T-helper 22 cell (primary cell): ENCODE measurements around the gene WNK2.
"Not testable (repeated sequence)": the region's sequence is repeated elsewhere in the genome, so short reads cannot be mapped to it uniquely, and the experiment has no call there.

Experiments
- DNase-seq: peaks from one replicate; pipeline ENCODE4 v3.0.0-alpha.2; 2020; ENCODE audit warnings: low read depth

The WNK2 gene

DNA sequence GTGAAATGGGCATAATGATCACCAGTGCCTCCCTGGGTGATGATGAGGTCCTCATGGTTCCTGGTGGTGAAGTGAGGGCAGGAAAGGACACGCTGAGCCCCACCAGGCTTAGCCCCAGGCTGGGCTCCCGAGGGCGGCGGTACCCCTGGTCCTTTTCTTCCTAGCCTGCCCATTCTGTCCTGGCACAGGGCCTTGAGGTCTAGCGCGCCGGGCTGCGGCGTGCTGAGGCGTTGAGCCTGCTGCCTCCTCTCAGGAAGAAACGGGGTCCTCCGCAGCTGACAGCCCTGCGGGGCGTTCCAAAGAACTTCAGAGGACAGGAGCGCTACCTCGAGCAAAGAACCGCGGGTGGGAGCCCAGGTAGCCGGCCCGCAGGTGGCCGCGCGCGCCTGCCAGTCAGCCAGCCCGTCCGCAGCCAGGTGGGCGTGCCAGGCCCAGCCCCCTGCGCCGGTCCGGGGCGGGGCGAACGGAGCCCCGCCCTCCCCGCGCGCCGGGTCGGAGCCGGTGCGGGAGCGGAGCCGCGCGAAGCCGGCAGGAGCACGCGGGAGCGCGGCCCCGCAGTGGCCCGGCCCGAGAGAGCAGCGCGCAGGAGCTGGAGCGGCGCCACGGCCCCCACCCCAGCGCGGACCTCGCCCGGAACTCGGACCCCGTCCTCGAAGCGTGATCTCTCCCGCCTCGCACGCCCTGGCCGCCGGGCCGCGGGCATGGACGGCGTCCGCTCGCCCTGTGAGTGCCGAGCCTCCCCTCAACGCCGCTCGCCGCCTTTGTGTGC lies at the start of gene WNK2:
WNK2 (plus strand) TSS at position 477 of the 769 bp plus-strand sequence. CDS start 791 bp downstream, outside the sequence.
- peak; percentile 12 for DNase-seq

DNA sequence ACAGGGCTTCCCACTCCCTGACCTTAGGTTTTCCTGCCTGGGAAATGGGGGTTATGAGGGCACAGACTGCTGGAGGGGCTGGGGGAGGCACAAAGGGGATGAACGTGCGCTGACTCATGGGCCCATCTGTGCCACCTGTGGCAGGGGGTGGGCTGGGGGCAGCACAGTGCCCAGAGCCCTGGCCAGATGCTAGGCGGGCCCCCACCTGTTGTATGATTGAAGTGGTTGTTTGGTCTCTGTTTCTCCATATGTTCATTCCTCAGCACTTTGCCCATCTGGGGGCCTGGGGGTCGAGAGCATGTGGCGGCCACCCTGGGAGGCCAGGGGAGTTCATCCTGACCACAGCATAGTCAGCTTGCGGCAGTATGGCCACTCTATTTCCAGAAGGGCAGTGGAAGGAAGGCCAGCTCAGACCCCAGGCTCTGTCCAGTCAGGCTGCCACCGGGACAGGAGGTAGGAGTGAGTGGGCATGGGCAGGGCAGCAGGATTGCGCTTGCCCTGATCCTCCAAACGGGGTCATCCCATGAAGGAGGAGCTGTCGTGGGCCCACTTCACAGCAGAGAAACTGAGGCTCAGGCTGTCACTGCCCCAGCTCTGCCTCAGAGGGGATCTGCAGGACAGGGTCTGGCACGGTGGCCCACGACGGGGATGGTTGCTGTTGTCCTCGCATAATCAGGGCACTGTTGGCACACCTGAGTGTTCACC lies 49.0 kb upstream of the WNK2 start:
- no peak for DNase-seq

DNA sequence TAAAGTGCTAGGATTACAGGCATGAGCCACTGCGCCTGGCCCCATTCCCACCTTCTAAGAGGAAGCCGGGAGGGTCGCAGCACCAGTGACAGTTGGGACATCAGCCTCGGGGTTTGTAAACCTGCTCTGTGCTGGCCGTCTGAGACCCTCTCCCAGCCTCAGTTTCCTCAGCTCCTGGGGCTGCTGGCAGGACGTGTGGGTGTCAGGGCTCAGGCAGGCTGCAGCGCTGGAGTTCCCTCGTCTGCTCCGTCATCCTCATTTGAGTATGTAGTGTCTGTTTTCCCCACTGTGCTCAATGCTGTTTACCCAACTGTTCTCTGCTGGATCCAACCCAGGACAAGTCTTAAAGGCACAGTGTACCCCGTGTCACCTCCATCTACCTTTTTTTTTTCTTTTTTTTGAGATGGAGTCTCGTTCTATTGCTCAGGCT lies 47.9 kb upstream of the WNK2 start:
- no peak for DNase-seq

DNA sequence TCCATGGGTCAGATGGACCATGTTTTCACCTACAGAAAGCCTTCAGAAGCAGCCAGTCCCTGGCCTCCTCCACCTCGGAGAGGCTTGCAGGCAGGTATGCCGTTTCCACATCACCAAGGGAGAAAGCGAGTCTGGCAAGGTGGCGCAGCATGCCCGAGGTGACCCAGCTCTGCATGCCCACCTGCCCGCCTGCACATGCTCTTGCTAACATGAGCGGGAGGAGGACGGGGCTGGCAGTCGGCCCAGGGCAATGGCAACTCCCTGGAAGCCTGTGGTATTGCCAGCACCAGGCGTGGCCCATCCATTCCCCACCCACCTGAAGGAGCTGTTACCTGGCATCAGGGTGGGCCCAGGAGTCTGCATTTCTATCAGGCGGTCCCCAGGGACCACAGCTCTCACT lies 46.6 kb upstream of the WNK2 start:
- DNase-seq = no peak

DNA sequence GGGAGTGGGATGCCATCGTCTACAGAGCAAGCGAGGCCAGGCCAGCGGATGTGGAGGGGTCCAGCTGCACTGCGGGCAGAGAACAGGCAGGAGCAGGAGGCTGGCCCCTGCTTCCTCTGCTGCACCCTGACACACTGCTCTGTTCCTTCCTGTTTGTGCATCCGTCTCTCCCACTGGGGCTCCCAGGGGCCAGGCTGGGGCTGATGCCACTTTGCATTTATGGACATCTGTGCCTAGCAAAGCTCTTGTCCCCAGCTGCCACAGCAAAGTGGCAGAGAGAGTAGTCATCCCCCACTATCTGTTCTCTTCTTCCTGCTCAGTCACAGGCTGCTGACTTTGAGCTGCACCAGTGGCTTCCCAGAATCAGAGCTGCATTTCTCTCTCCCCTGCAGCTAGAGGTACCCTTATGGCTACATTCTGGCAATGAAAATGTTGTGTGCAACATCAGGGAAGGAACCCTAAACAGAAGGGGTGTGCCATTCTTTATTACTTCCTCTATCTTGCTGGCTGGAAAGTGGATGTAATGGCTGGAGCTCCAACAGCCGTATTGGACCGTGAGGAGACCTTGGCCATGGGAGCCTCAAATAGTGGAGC lies 45.7 kb upstream of the WNK2 start:
- DNase-seq = no peak

DNA sequence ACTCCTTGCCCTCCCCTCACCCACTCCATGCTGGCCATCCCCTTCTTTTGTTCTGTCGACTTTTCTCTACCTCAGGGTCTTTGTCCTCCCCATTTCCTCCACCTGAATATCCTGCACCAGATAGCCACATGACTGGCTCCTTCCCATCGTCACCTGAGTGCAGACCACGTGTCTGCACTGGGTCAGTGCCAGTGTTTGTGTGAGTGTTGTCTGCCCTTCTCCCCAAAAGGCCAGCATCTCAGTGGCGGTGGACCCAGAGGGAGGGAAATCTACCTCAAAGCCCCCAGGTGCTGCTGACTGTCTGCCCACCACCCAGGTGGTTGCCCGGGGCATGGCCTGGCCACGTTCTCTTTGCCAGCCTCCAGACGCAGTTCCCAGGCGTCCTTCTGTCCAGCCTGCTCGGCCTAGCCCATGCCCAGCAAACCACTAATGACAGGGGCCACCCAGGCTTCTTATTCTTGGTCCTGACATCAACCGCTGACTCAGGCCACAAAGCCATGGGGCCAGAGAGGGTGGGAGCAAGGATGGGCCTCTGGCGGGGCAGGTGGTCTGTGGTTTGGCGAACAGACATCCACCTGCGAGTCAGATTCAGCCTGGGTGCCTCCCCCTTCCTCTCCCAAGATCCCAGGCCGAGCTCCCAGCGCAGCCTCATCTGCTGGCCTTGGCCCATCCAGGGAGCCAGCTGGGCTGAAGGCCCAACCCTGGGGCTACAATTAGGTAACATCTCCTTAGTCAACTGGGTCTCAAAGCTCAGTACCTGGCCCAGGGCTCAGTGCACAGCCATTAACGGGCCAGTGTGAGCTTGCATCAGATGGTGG lies 44.4 kb upstream of the WNK2 start:
- DNase-seq = no peak

DNA sequence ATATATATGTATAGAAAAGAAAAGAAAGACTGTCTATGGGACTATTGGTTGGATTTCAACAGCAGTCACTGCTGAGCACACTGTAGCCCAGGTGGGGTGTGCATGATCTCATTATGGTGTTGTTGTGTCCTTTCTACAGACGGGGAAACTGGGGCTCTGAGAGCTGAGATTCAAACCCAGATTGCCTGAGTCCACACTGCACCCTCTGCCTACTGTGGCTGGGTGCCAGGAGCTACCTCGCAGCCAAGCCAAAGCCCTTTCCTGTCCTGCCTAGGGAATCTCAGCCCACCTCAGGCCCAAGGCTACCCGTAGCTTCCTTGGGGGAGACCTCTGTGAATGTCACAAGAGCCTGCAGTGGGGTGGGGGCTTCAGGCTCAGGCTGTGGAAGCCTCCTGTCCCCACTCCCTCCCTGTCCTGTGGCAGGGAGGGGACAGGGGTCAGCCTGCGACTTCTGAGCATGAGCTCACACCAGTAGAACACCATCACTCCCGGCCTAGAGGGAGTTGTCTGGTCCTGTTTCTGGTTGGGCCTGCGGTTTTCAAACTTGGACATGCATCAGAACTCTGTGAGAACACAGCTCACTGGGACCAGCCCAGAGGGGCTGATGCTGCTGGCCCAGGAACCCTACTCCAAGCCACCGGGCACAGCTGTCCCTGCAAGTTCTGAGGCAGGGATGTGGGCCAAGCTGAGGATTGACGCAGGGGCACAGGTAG lies 42.0 kb upstream of the WNK2 start:
- no peak for DNase-seq

DNA sequence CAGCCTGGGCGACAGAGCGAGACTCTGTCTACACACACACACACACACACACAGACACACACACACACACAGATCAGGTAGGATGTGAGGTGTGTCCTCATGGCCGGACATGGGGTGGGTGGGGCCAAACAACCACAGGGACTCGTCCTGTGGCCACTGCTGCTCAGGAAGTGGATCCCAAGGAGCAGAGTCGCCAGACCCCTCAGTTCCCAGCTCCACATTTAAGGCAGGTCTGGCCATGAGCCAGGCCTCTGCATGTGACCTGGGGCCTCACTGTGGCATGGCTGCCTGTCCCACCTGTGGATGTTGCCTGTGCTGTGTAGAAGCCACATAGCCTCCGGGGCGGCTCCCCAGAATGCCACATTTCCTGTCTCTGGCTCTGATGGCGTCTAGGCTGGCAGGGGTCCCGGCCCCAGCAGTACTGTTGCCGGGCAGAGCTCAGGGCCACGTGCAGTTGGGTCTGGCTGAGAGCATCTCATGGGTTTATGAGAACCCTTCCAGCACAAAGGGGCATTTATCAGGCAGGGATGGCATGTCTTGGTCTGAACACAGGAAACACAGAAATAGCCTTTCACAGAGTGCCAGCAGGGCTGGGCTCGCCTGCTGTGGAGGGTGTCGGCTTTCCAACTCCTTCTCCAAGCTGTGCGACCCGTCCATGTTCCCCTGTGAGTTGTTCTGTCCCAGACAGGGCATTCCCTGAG lies 40.0 kb upstream of the WNK2 start:
- DNase-seq = peak; percentile 58

DNA sequence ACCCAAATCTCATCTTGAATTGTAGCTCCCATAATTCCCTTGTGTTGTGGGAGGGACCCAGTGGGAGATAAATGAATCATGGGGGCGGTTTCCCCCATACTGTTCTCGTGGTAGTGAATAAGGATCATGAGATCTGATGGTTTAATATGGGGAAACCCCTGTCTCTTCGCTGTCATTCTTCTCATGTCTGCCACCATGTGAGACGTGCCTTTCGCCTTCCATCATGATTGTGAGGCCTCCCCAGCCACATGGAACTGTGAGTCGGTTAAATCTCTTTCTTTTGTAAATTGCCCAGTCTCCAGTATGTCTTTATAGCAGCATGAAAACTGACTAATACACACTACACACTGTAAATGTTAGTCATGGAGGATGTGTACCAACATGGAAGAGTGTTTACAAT lies 37.2 kb upstream of the WNK2 start:
- not testable (repeated sequence) for DNase-seq

DNA sequence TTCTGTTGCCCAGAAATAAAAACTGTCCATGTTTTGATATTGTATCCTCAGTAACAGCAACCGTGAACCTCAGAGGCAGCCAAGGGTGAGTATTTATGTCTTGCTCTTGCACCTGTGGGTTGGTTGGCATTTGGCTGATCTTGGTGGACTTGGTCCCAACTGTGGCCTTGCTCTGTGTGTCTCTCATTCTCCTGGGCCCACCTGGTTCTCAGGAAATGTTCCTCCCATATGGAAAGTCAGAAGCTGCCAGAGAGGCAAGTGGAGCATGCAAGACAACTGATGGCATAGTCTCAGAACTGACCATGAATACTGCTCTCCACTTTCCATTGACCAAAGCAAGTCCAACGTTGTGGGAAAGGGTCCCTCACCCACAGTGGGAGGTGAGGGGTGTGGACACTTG lies 36.3 kb upstream of the WNK2 start:
- DNase-seq = no peak

DNA sequence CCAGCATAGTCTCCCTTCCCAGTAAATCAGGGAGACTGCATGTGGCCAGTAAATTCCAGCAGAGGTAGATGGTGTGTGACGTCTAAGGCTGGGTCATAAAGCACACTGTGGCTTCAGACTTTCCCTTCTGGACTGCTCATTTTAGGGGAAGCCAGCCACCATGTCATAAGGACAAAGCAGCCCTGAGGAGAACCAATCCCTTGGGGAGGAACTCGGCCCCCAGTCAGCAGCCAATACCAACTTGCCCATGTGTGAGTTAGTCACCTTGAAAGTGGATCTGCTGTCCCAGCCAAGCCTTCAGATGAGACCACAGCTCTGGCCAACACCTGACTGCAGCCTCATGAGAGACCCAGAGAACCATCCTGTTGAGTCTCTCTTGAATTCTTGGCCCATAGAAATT lies 35.2 kb upstream of the WNK2 start:
- no peak for DNase-seq

DNA sequence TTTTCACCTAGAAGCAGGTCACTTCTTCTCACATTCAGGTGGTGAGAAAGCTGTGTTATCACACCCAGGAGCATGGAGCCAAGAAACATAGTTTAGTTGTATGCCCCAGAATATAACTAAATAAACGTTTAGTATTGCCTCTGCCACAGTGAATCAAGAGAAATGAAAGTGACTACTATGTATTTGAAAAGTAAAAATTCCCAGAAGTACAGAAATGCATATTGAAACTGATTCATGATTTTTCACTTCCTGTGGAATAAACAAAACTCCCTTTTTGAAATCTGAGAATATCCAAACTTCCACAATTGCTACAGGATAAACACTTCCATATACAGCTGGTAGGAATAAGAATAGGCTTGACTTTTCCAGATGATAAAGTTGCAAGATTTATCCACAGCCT lies 34.6 kb upstream of the WNK2 start:
- DNase-seq = no peak

DNA sequence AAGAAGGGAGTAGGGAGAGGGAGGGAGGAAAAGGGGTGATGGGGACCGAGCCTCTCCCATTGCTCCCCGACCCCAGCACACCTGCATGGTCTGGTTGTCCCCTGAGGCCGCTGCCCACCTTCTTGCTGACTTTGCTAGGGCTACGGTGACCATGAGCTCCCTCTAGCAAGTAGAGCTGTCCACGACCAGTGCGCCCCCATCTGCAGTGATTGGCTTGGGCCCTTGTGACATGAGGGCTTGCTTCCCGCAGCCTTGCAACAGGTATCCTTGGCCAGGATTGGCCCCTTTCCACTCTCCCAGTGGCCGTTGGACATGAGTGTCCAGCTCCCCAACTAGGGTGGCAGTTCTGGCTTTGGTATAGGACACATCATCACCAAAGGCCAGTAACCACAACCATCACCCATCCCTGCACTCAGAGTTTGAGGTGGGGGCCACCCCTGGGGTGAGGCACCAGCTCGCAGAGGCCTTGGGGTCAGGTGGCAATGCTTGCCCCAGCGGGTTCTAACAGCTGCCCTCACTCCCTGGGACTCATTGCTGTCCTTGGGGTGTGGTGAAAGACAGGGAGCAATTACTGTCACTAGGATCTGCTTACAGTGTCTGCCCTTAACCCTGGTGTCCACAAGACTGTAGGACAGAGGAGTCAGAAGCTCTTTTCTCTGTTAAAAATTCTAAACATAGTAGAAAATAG lies 32.7 kb upstream of the WNK2 start:
- DNase-seq = no peak

DNA sequence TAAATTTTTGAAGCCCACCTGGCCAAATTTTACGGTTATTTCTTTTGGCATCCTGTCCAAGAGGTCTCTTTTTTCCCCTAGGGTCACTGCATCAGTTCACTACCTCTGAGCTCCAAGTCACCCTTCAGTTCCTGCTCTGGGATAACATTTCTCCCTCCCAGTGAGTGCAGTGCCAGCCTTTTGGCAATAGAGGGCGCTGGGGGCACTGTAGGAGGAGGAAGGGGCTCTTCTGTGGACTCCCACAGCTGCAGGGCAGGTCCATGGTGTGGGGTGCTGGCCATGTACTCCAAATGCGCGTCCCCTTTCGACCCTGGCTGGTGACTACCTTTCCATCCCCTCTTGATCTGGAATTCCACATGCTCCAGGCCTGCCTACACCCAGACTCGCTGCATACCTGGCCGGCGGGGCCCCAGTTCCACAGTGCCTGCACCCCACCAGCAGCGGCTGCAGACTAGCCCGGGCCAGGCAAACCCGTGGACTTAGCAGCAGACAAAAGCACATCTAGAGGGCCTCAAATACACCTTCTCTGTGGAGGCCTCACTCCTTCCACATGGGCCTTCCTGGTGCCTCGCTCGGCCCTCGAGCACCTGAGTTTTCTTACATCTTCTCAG lies 29.5 kb upstream of the WNK2 start:
- no peak for DNase-seq

DNA sequence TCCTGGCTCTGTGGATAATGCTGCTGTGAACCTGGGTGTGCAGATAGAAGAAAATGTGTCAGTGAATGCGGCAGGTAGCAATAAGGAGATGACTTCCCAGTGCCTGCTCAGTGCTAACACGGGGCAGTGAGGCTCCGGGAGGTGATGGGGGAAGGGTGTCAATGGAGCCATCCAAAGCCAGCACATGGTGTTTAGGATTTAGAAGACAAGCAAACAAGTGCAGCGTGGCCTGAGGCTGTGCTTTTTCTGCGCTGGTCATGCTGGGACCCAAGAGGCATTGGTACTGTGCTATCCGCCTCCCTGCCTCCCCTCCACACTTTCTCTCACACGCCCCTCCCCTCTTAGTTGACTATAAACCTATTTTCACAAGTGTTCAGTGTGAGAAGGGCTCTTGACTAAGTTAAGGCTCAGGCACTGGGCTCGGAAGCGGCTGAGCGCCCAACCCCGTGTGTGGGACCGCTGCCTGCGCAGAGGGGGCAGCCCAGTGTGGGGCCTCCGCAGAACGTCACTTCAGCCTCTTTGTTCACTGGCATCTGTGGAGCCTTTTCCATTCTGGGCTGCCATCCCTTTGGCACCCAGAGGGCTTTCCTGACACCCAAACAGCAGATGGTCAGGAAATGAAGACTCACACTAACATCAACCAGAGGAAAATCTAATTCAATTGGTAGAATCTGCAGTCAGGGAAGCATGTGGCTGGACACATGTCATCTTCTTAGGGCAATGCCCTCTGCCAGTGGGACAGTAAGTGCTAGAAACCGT lies 28.0 kb upstream of the WNK2 start:
- DNase-seq = no peak

DNA sequence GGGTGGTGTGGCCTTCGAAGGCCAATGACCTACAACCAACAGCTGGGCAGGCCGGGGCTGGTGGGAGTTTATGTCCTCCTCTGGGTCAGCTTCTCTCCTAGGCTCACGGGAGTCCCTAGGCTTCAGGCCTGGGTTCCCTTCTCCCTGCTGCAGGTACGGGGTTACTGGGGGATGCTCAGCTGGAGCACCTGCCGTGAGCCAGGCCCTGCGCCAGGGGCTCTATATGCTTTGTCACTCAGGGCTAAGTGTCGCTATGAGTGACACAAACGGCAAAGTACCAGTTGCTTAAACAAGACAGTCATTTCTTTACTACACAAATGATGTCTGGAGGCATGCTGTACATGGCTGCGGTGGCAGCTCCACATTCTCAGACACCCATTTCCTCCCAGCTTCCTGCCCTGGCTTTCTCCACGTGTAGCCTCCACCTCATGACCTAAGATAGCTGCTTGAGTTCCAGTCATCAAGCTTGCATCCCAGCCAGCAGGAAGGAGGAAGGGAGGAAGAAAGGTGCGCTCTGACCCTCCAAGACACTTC lies 27.4 kb upstream of the WNK2 start:
- no peak for DNase-seq

DNA sequence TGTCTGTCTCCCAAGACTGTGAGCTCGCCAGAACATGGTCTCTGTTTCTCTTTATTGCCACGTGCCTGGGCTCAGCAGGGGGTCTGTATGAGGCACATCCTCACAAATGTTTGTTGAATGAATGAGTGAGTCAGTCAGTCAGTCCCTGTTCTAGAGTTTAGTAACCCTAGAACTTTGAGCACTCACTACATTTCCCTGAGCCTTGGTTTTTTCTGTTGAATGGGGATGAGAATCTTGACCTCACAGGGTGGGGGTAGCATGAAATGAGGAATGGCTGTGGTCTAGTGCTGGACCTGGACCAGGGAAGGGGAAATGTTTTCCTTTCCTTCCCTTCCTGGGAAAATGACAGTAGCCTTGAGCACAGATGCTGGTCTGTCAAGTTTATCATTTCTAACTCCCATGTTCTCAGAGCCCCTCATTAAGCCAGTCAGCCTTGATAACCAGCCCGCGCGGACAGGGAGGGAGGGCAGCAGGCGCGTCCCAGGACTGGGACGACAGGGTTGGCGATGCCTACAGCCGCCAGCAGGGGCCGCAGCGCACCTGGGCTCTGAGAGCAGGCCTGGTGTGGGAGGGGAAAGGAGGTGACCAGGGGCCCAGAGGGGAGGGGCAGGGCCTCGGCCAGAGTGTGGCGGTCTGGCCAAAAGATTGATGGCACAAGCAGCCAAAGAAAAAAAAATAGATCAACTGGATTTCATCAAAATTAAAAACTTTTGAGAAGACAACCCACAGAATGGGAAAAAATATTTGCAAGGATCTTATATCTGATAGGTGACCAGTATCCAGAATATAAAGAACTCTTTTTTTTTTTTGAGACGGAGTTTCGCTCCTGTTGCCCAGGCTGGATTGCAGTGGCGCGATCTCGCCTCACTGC lies 24.1 kb upstream of the WNK2 start:
- no peak for DNase-seq
